Right lung (tissue), 10 donors: ENCODE data around the gene GTPBP3. TPM values are rescaled to one million over a fixed set of nuclear protein-coding genes. Genes with fewer than 3 reads are reported as not detected.
A peak's percentile ranks its signal among the peaks of the same experiment; 100 is the strongest.
"Not testable (repeated sequence)": the region's sequence is repeated elsewhere in the genome, so short reads cannot be mapped to it uniquely, and the experiment has no call there.

Source experiments
- DNase-seq, 2 donors: peaks; one replicate each; pipeline ENCODE4 v3.0.0-alpha.2; 2013
- long read RNA-seq, 8 donors: transcript quantifications; one replicate each; lab custom pipeline, GENCODE V29; 2026
- polyA plus RNA-seq, 5 donors: library from polyadenylated mRNA; unstranded; fragments of 120-200 nt; gene quantifications; one replicate each; pipeline versions ENCODE4 v1.2.1 to v1.2.3, GENCODE V29; 2013; ENCODE audit warnings: inconsistent platforms in 1 of 5, low replicate concordance in 1 of 5; ENCODE audit not compliant: insufficient read length in 5 of 5, insufficient read depth in 1 of 5

Gene GTPBP3
- polyA plus RNA-seq, result 10 to 100 TPM; 18.1 to 29.1 (median 23.0) TPM
- long read RNA-seq, donor 1, partial matches to known transcripts, result 0 of 6 reads
- long read RNA-seq, donor 1, other reads (novel, unspliced or antisense), result 0 of 6 reads
- long read RNA-seq, donor 2, partial matches to known transcripts, result 0 of 7 reads
- long read RNA-seq, donor 2, other reads (novel, unspliced or antisense), result 0 of 7 reads
- long read RNA-seq, donor 3, partial matches to known transcripts, result 0 of 2 reads
- long read RNA-seq, donor 3, other reads (novel, unspliced or antisense), result 0 of 2 reads
- long read RNA-seq, donor 4, partial matches to known transcripts, result 0 of 1 reads
- long read RNA-seq, donor 4, other reads (novel, unspliced or antisense), result 0 of 1 reads
- long read RNA-seq, donor 5, partial matches to known transcripts, result 0 of 4 reads
- long read RNA-seq, donor 5, other reads (novel, unspliced or antisense), result 0 of 4 reads
- long read RNA-seq, donor 6, partial matches to known transcripts, result 0 of 1 reads
- long read RNA-seq, donor 6, other reads (novel, unspliced or antisense), result 0 of 1 reads
- long read RNA-seq, donor 7, partial matches to known transcripts, result 9 of 14 reads
- long read RNA-seq, donor 7, other reads (novel, unspliced or antisense), result 0 of 14 reads
- long read RNA-seq, donor 8, partial matches to known transcripts, result 13 of 14 reads
- long read RNA-seq, donor 8, other reads (novel, unspliced or antisense), result 0 of 14 reads

- DNase-seq, result peak; percentile 94 to 96
Observed at GRCh38 chr19:17336872-17337674, at the start of gene GTPBP3. GTPBP3 (plus strand) TSS chr19:17337553; CDS start chr19:17337612, 59 bp downstream.

- DNase-seq, result peak; percentile 9 to 26
Observed at GRCh38 chr19:17289489-17289888, 47.9 kb upstream of the GTPBP3 start.

GRCh38 chr19:17292301-17293074 lies 44.9 kb upstream of the GTPBP3 start:
- peak; percentile 61 to 62 for DNase-seq

- no peak for DNase-seq
Observed at GRCh38 chr19:17293605-17294004, 43.7 kb upstream of the GTPBP3 start.

- no peak for DNase-seq
Observed at GRCh38 chr19:17294051-17294891, 43.1 kb upstream of the GTPBP3 start.

GRCh38 chr19:17295551-17295950 lies 41.8 kb upstream of the GTPBP3 start:
- DNase-seq, result not testable (repeated sequence)

- DNase-seq, result no peak
Observed at GRCh38 chr19:17296273-17296672, 41.1 kb upstream of the GTPBP3 start.

- DNase-seq, result no peak
Observed at GRCh38 chr19:17296976-17297375, 40.4 kb upstream of the GTPBP3 start.

- no peak for DNase-seq
Observed at GRCh38 chr19:17300992-17301619, 36.2 kb upstream of the GTPBP3 start.

- no peak for DNase-seq
Observed at GRCh38 chr19:17302391-17303166, 34.8 kb upstream of the GTPBP3 start.

- DNase-seq, result peak; percentile 91 to 93
Observed at GRCh38 chr19:17303167-17303939, 34.0 kb upstream of the GTPBP3 start, which contains the start of gene ABHD8. ABHD8 (minus strand) TSS chr19:17303425; CDS start chr19:17301616, 1,809 bp downstream.

GRCh38 chr19:17303940-17304267 lies 33.4 kb upstream of the GTPBP3 start:
- DNase-seq, result no peak

GRCh38 chr19:17304386-17305215 lies 32.8 kb upstream of the GTPBP3 start:
- peak in 1 of 2 donors; percentile 58 for DNase-seq

GRCh38 chr19:17305216-17305516 lies 32.2 kb upstream of the GTPBP3 start:
- no peak for DNase-seq

GRCh38 chr19:17305517-17306284 lies 31.7 kb upstream of the GTPBP3 start, which contains the start of gene MRPL34:
MRPL34 (plus strand) TSS chr19:17305872; CDS start chr19:17305893, 21 bp downstream.
- peak; percentile 96 for DNase-seq

- no peak for DNase-seq
Observed at GRCh38 chr19:17306285-17306714, 31.1 kb upstream of the GTPBP3 start.
